Activated naive CD4-positive, alpha-beta T cell (primary cell): ENCODE data around the gene THUMPD3.

Experiments
- DNase-seq, 4 experiments: peaks; one replicate each; lab custom pipeline; 2025; lab: John Stamatoyannopoulos, UW

The THUMPD3 gene

GRCh38 chr3:9422712-9423424 lies 60.0 kb downstream of the THUMPD3 start:
- DNase-seq: no peak

GRCh38 chr3:9428411-9428810 lies 65.6 kb downstream of the THUMPD3 start:
- no peak for DNase-seq

- no peak for DNase-seq
These were observed 67.9 kb downstream of the THUMPD3 start for GRCh38 chr3:9430733-9431132.

- no peak for DNase-seq
These were observed 71.0 kb downstream of the THUMPD3 start for GRCh38 chr3:9433627-9434521.

GRCh38 chr3:9435316-9435715 lies 72.5 kb downstream of the THUMPD3 start:
- DNase-seq: no peak
